22Rv1 (cell line): ENCODE measurements around the gene LRRC1.

Experiments used
- H3K27ac ChIP-seq: fragments of 450-650 bp; 2 replicates; pipeline ENCODE4 v1.5.1; 2017
- CTCF ChIP-seq: fragments of 450-650 bp; IDR thresholded peaks from 2 replicates; pipeline ENCODE4 v1.5.1; 2017; ENCODE audit warnings: mild to moderate bottlenecking
- ZFX ChIP-seq: fragments of 450-650 bp; IDR thresholded peaks from 2 replicates; pipeline ENCODE4 v1.6.1; 2017; ENCODE audit warnings: antibody characterized with exemption, borderline replicate concordance

LRRC1 gene

GRCh38 chr6:53869964-53870363 lies 75.2 kb downstream of the LRRC1 start:
- TF ChIP-seq CTCF (no peak), ZFX (no peak)
- peak overlapping the region; percentile 24; the same call in 1 of the 2 replicates for H3K27ac ChIP-seq

- no peak for TF ChIP-seq ZFX
- no peak for TF ChIP-seq CTCF
- H3K27ac ChIP-seq, result no peak overlapping the region
Observed at GRCh38 chr6:53873922-53874321, 79.1 kb downstream of the LRRC1 start.

- TF ChIP-seq CTCF (no peak), ZFX (no peak)
- no peak overlapping the region for H3K27ac ChIP-seq
Observed at GRCh38 chr6:53874964-53875363, 80.2 kb downstream of the LRRC1 start.

GRCh38 chr6:53877151-53877550 lies 82.3 kb downstream of the LRRC1 start:
- TF ChIP-seq ZFX (no peak), CTCF (no peak)
- no peak overlapping the region for H3K27ac ChIP-seq

GRCh38 chr6:53878808-53879207 lies 84.0 kb downstream of the LRRC1 start:
- no peak for TF ChIP-seq CTCF
- no peak for TF ChIP-seq ZFX
- H3K27ac ChIP-seq, result no peak overlapping the region

GRCh38 chr6:53879608-53880007 lies 84.8 kb downstream of the LRRC1 start:
- H3K27ac ChIP-seq, result no peak overlapping the region
- TF ChIP-seq CTCF, result no peak
- TF ChIP-seq ZFX, result no peak

GRCh38 chr6:53887316-53887715 lies 92.5 kb downstream of the LRRC1 start:
- TF ChIP-seq ZFX (no peak), CTCF (no peak)
- no peak overlapping the region for H3K27ac ChIP-seq
